Breast epithelium (tissue), 3 donors: ENCODE measurements around the gene FOXC2.

ENCODE experiments used
- POLR2A ChIP-seq: fragments of 450-650 bp; IDR thresholded peaks from one replicate; pipeline ENCODE4 v1.6.1; 2016; ENCODE audit warnings: antibody characterized with exemption, mild to moderate bottlenecking, moderate library complexity
- POLR2AphosphoS5 ChIP-seq, 3 donors: sonication (generic); formaldehyde crosslinking; IDR thresholded peaks; one replicate each; pipeline ENCODE4 v1.6.1; 2017; ENCODE audit warnings: antibody characterized with exemption in 3 of 3
- TF ChIP-seq, protein P1 (sequence below), 3 donors: fragments of 450-650 bp; IDR thresholded peaks; one replicate each; pipeline ENCODE4 v1.5.1; 2016 to 2017; ENCODE audit warnings: antibody characterized with exemption in 3 of 3, mild to moderate bottlenecking in 3 of 3, moderate library complexity in 3 of 3

DNA sequence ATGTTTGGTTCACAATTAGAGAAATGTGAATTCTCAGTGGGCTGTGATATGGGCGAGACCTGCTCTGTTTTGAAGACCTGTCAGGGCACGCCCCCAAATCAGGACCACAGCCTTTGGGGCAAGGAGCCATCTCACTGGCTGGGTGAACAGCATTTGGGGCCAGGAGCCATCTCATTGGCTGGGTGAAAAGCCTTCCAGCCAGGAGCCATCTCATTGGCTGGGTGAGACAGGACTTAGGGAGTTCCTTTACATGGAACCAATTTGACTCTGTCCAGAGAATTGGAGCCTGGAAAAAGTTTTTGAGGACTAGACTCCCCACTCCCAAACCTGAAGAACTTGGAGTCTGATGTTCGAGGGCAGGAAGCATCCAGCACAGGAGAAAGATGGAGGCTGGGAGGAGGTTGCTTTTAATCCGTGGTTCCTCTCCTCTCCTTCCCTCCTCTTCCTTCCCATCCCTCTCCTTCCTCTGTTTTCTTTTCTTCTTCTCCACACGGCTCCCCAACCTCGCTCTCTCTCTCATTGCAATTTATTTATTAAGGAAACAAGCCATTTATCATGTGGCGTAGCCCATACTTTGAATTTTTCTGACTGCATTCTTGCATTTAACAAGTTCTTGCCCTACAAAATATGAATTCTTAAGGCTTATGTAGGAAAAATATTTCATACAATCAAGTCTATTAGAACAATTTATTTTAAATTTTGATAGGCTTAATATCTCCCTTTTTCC lies 31.4 kb downstream of the FOXC2 start:
- TF ChIP-seq POLR2AphosphoS5 (IDR thresholded peaks at IDR 0.05) (no peak), POLR2A (no peak)
- TF ChIP-seq, protein P1, sequence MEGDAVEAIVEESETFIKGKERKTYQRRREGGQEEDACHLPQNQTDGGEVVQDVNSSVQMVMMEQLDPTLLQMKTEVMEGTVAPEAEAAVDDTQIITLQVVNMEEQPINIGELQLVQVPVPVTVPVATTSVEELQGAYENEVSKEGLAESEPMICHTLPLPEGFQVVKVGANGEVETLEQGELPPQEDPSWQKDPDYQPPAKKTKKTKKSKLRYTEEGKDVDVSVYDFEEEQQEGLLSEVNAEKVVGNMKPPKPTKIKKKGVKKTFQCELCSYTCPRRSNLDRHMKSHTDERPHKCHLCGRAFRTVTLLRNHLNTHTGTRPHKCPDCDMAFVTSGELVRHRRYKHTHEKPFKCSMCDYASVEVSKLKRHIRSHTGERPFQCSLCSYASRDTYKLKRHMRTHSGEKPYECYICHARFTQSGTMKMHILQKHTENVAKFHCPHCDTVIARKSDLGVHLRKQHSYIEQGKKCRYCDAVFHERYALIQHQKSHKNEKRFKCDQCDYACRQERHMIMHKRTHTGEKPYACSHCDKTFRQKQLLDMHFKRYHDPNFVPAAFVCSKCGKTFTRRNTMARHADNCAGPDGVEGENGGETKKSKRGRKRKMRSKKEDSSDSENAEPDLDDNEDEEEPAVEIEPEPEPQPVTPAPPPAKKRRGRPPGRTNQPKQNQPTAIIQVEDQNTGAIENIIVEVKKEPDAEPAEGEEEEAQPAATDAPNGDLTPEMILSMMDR (IDR thresholded peaks at IDR 0.05) = no peak
